Mononuclear cell (primary cell): ENCODE results near the gene FAM217B. TPM values are rescaled to one million over a fixed set of nuclear protein-coding genes. Genes with fewer than 3 reads are reported as not detected.

Source experiments
- H3K27me3 ChIP-seq: 2 replicates; pipeline ENCODE4 v1.6.0; 2011; ENCODE audit warnings: low read length, control low read depth; ENCODE audit not compliant: insufficient read depth
- H3K4me1 ChIP-seq: 2 replicates; pipeline ENCODE4 v1.5.1; 2011; ENCODE audit warnings: mild to moderate bottlenecking, low read length, control low read depth; ENCODE audit not compliant: insufficient read depth
- H3K4me3 ChIP-seq: 2 replicates; pipeline ENCODE4 v1.5.1; 2011; ENCODE audit warnings: mild to moderate bottlenecking, low read length, moderate library complexity
- H3K9me3 ChIP-seq: 2 replicates; pipeline ENCODE4 v1.5.1; 2011; ENCODE audit warnings: low read depth, mild to moderate bottlenecking, control low read depth, low read length
- total RNA-seq: library from RNA; depleted of rRNA; stranded (reverse); fragments of >200 nt; gene quantifications from one replicate; pipeline ENCODE4 v1.2.3, GENCODE V29; 2012

FAM217B gene, protein sequence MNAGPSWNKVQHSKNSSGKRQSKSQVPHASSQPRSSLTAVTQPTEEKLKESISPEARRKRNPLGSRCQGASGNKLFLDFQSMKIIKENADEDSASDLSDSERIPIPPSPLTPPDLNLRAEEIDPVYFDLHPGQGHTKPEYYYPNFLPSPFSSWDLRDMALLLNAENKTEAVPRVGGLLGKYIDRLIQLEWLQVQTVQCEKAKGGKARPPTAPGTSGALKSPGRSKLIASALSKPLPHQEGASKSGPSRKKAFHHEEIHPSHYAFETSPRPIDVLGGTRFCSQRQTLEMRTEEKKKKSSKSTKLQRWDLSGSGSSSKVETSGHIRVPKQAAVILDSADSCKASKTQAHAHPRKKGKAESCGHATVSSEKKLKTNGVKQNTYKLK
- total RNA-seq, result 8.3 TPM

DNA sequence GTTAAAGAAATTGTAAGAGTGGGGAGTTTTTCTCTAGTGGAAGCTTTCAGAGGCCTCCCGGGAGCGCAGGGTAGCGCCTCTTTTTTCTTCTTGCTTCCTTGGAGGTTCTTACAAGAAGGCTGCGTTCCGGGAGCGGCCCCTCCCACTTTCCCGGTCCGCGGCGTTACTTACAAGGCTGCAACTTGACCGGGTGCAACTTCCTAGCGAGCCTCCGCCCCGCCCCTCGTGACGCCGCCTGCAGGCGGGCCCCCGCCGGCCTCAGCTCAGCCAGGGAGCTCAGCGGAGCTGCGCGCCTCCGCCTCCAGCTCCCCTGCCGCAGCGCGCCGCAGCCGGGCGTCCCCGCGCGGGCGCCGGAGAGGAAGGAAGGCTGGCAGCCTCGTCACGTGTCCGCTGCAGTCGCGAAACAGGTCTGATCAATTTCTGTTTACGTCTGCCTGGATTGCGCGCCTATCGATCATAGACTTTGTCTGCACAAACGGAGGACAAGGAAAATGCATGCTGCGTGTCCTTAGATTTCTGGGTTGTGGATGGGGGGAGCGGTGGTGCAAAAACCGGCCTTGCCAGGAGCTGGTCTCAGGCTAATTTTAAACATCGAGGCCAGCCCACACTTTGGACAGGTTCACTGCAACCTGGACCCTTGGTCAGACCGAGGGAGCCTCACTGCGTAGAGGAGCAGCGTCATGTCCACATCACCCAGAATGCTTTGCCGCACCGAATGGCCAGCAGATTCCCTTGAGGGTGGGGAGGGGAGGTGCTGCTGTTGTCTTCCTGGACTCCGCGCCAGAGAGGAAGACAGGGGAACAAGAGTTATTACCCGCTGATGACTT is at the start of gene FAM217B, which contains the start of gene PPP1R3D:
Gene FAM217B, plus strand, starts transcription at position 261 of the 827 bp plus-strand sequence. CDS start 3,555 bp downstream, outside the sequence.
Gene PPP1R3D, minus strand, starts transcription at position 177 of the 827 bp plus-strand sequence. CDS start 374 bp downstream, outside the sequence.
- H3K27me3 ChIP-seq, result no peaks in the 10 kb centered on the region
- H3K4me3 ChIP-seq, result peak within 1 kb of the TSS; percentile 84
- peaks cover 52% of the 10 kb centered on the region for H3K4me1 ChIP-seq
- no peaks in the 10 kb centered on the region for H3K9me3 ChIP-seq

DNA sequence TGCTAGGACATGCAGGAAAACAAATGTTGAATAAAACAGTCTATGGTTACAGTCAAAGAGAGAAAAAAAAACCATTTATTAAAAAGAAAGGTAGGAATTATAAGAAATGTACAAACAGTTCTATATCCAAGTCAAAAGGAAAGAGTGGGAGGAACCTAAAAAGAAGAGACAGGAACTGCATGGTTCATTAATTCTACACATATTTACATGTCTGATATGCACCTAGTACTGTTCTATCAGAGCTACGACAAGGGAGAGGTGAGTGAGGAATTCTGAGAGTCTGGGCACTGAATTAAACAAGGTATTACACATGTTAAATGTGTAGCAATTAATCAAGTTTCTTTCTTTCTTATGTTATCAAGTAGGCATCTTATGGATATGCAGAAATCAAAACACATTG is 48.6 kb upstream of the FAM217B start:
- Histone ChIP-seq H3K27me3 (no peaks in the 10 kb centered on the region), H3K4me3 (no peak overlapping the region), H3K4me1 (no peaks in the 10 kb centered on the region), H3K9me3 (no peaks in the 10 kb centered on the region)

DNA sequence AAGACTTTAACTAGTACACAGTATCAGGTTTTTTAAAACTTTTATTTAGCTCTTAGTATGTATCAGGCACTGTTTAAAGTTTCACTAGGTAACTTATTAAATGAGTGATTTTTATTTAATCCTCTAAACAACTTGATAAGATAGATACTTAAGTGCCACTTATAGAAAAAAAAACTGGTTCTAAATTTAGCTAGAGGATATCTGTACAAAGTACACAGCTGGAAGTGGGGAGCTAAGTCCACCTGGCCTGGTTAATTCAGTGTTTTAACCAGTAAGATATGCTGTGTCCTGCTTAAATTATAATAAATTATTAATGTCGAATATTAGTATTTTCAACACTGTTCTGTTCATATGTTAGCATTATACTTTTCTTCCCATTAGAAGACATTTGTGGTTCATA is 44.3 kb upstream of the FAM217B start:
- no peaks in the 10 kb centered on the region for H3K27me3 ChIP-seq
- no peak overlapping the region for H3K4me3 ChIP-seq
- no peaks in the 10 kb centered on the region for H3K9me3 ChIP-seq
- no peaks in the 10 kb centered on the region for H3K4me1 ChIP-seq

DNA sequence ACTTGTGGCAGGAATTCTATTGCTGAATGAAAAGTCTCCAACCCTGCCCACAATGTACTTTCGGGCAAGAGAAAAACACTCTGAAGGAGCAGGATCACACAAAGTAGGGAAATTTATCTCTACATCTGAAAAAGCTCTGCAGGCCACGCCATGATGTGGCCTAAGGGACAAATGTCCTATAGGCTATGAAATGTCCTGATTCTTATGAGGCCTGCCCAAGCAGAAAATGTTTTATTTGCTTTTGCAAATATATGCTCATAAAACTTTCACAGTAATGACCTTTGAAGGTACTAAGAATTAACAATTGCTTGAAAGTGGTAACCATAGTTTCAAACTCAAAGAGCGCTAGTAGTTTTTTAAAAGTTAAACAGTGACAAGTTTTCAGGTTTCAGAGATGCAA is 37.7 kb upstream of the FAM217B start:
- Histone ChIP-seq H3K27me3 (peaks cover 3% of the 10 kb centered on the region), H3K4me3 (no peak overlapping the region), H3K9me3 (no peaks in the 10 kb centered on the region), H3K4me1 (no peaks in the 10 kb centered on the region)

DNA sequence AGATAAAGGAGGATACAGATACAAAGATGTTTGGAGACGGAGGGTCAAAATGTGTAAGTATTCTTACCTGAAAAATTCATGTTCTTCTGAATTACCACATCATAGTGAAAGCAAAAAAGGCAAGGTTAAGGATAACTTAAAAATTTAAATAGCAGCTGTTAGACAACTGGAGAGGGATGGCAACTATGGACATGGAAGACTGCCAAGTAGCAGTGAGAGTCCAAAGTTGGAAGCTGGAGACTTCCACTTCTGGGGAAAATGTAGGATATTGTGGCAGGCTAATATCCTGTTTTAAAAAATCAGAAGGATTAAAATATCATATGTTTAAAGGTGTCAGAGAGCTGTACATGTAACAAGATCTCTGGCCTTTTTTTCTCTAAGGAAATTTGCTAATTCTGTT is 36.6 kb upstream of the FAM217B start:
- H3K9me3 ChIP-seq, result no peaks in the 10 kb centered on the region
- H3K27me3 ChIP-seq, result peaks cover 3% of the 10 kb centered on the region
- no peaks in the 10 kb centered on the region for H3K4me1 ChIP-seq
- no peak overlapping the region for H3K4me3 ChIP-seq

DNA sequence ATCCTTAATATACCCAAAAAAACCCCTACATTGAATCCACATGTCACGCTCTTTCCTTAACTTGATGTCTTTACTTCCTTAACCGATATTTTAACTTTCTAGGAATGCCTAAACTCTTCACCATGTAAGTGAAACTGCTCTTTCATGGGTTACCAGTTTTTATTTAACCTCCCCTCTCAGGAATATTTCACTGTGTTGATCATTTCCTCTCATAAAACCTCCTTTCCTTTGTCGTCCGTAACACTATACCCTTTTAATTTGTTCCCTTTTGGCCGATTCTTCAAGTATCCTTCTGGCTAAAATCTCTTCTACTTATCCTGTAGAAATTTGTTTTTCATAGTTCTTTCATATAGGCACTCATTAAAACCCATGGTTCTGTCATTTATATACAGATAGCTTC is 31.3 kb upstream of the FAM217B start:
- no peak overlapping the region for H3K4me3 ChIP-seq
- peaks cover 3% of the 10 kb centered on the region for H3K27me3 ChIP-seq
- no peaks in the 10 kb centered on the region for H3K9me3 ChIP-seq
- H3K4me1 ChIP-seq, result no peaks in the 10 kb centered on the region

DNA sequence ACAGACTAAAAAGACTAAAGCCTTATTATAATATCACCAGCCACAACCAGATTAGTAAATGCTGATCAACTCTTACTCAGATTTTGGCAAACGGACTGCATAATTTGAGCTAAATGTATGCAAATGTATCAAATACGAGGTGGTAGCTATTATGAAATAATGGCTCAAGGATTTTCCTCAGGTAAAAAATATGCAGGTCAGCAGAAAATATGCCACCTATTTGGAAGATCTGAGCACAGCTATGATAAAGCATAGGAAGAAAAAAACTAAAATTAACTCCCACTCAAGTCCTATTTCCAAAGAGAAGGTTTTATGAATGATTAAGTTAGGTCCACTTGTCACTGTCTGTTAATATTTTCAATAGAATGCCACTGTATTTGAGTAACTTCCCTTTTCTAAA is 29.1 kb upstream of the FAM217B start:
- no peaks in the 10 kb centered on the region for H3K4me1 ChIP-seq
- no peaks in the 10 kb centered on the region for H3K9me3 ChIP-seq
- H3K27me3 ChIP-seq, result peaks cover 3% of the 10 kb centered on the region
- no peak overlapping the region for H3K4me3 ChIP-seq

DNA sequence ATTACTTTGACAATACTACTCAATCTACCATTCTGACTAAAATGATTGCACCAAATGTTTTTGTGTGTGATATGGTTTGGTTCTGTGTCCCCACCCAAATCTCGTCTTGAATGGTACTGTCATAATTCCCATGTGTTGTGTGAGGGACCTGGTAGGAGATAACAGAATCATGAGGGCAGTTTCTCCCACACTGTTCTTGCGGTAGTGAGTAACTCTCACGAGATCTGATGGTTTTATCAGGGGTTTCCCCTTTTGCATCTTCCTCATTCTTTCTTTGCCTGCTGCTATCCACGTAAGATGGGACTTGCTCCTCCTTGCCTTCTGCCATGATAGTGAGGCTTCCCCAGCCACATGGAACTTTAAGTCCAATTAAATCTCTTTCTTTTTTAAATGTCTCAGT is 27.6 kb upstream of the FAM217B start:
- Histone ChIP-seq H3K9me3 (no peaks in the 10 kb centered on the region), H3K4me3 (no peak overlapping the region), H3K27me3 (no peaks in the 10 kb centered on the region), H3K4me1 (no peaks in the 10 kb centered on the region)

DNA sequence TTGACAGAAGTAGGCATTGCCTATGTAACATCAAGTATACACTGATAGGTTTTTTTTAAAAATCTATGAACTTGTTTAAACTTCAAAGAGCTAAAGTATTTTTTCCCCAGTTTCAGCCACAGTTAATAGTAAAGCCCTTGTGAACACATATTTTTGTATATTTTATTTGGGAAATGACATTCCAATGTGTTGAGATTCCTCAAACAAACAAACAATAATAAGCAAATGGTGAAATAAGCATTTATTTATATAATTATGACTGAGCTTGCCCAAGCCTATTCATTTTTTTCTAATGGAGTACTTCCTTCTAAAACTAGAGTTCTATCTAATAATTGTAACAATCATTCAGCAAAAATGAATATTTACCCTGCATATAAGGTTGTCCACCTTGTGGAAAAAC is 19.2 kb upstream of the FAM217B start:
- no peaks in the 10 kb centered on the region for H3K9me3 ChIP-seq
- no peaks in the 10 kb centered on the region for H3K4me1 ChIP-seq
- no peak overlapping the region for H3K4me3 ChIP-seq
- H3K27me3 ChIP-seq, result peaks cover 3% of the 10 kb centered on the region

DNA sequence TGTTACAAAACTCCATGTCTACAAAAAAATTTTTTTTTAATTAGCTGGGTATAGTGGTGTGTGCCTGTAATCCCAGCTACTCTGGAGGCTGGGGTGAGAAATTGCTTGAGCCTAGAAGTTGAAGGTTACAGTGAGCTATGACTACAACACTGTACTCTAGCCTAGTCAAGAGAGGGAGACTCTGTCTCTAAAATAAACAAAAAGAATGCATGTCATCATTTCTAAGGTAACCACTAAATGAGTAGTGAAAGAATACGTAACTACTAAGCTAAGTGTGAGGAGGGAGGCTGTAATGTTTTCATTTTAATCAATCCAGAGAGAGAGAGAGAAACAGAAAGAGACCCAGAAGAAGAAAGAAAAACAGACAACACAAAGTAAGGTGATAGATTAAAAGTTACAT is 16.7 kb upstream of the FAM217B start:
- Histone ChIP-seq H3K4me1 (no peaks in the 10 kb centered on the region), H3K4me3 (no peak overlapping the region), H3K27me3 (peaks cover 3% of the 10 kb centered on the region), H3K9me3 (no peaks in the 10 kb centered on the region)

DNA sequence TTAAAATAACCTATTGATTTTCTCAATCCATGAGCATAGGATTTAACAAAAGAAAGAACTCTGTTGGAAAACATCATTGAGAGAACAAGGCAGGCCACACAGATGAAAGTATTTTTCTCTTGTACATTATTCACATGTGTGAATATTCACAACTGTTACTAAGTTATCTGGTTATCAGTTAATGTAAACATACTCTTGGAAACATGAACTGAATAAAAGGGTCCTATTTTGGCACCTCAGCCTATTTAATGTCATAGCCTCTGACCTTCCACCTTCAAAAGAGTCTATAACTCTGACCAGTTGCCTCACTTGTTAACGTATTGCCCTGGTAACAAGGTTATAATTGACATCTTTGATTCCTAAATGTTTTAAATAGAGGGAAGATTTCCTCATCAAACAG is 14.8 kb upstream of the FAM217B start:
- no peak overlapping the region for H3K4me3 ChIP-seq
- no peaks in the 10 kb centered on the region for H3K4me1 ChIP-seq
- H3K27me3 ChIP-seq, result peaks cover 3% of the 10 kb centered on the region
- no peaks in the 10 kb centered on the region for H3K9me3 ChIP-seq

DNA sequence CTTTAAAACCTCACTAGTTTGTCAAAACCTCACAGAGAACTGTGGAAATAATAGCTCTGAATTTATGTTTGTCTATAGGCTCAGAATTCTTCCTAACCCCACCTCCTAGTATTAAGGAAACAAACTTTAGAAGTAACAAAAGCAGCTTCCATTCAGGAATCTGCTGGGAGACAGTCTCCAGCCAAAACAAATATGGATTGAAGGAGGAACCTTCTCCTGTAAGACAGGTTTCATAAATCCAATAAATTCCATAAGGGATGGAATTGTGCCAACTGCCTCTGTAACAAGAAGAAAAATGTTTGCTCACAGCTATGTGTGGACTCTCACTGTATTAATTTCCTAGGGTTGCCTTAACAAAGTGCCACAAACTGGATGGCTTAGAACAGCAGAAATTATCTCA is 14.3 kb upstream of the FAM217B start:
- Histone ChIP-seq H3K4me1 (no peaks in the 10 kb centered on the region), H3K4me3 (no peak overlapping the region), H3K9me3 (no peaks in the 10 kb centered on the region), H3K27me3 (peaks cover 3% of the 10 kb centered on the region)

DNA sequence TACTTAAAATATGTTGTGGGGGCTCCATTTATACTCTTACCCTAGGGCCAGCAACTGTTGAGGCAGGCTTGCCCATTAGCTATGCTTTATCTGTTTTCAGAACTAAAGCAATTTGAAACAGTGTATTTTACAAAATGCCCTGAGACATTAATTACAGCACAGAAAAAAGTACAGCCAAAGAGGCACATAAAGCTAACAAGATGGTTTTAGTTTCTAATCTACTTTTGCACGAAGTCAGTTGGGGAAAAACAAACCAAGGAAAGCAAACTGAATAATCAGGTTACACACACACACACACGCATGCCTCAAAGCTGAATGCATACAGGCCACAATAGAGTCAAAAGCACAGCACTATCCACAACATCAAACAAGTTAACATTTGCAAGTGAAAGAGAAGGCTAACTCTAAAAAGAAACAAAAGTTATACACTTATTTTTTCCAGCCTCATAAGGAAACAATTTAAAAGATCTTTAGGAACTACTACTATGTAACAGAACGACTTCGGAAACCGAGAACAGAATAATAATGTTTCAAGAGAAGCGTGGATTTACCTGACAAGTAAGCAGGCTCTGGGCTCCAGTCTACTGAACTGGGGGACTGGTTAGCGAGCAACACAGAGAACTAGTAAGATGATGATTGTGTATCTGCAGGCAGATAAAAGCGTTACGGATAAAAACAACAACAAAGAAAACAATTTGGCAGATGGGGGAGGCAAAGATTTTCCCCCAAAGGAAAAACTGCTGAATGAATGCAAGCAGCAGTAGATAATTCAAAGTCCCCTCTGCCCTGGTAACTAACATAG is 8.5 kb upstream of the FAM217B start:
- no peaks in the 10 kb centered on the region for H3K9me3 ChIP-seq
- H3K4me3 ChIP-seq, result no peak overlapping the region
- peaks cover 16% of the 10 kb centered on the region for H3K4me1 ChIP-seq
- H3K27me3 ChIP-seq, result no peaks in the 10 kb centered on the region

DNA sequence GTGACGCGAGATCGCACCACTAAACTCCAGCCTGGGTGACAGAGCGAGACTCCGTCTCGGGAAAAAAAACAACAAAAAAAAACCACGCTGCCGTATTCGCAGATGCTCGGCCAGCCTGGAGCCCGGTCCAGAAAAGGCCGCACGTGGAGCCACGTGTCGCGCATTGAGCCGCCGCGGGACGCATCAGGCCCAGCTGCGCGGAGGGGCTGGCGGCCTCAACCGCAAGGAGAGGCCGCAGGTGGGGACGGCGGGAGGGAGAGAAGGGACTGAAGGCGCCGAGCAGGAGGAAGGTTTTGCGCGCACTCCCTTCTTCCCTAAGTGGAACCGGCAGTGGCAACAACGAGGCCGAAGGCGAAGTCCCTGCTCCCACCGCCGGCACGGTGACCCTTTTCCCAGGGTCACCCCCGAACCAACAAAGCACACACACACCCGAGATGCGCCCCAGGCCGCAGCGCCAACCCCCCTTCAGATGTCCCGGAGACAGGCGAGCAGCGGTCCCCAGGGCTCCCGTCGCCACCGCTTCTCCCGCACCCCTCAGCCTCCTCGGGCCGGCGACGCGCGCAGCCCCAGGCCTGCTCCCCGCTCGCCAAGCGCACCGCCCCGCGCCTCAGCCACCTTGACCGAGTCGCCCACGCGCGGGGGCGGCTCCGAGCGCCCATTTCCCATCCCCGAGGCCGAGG is 7.4 kb upstream of the FAM217B start:
- no peaks in the 10 kb centered on the region for H3K9me3 ChIP-seq
- peaks cover 25% of the 10 kb centered on the region for H3K4me1 ChIP-seq
- no peak overlapping the region for H3K4me3 ChIP-seq
- H3K27me3 ChIP-seq, result no peaks in the 10 kb centered on the region
